IMR-90 (cell line): ENCODE measurements around the gene KCTD12. TPM values are rescaled to one million over a fixed set of nuclear protein-coding genes. Genes with fewer than 3 reads are reported as not detected.

ENCODE experiments used
- ATAC-seq: fragments of 200-7000 bp; cut with Tn5 transposase; 2 replicates; pipeline ENCODE4 v1.9.1; 2020; ENCODE audit warnings: low read depth, mild to moderate bottlenecking, moderate library complexity
- BruUV-seq: library from RNA; stranded (reverse); fragments of 400-500 nt; replicated peaks from 2 replicates; lab custom pipeline; 2021; lab: Mats Ljungman, UMichigan
- CTCF ChIA-PET: fragments of 300-600 bp; formaldehyde crosslinking; extraction: SDS; loops from one replicate; lab custom pipeline; 2021; ENCODE audit warnings: antibody characterized with exemption; lab: Yijun Ruan, JAX
- POLR2A ChIA-PET: fragments of 300-600 bp; sonication (Branson Sonifier 250); formaldehyde crosslinking; loops from one replicate; lab custom pipeline; 2022; ENCODE audit warnings: antibody characterized with exemption; ENCODE audit not compliant: unreplicated experiment; lab: Charles Lee
- DNase-seq: peaks from one replicate; pipeline ENCODE4 v3.0.0; 2013
- H2AFZ ChIP-seq: replicated peaks from 2 replicates; pipeline ENCODE3; 2013; ENCODE audit warnings: low read length, mild to moderate bottlenecking; ENCODE audit not compliant: poor library complexity
- H2AK5ac ChIP-seq: 2 replicates; pipeline ENCODE4 v1.6.1; 2013; ENCODE audit warnings: low read depth, low read length, inconsistent platforms
- H2AK9ac ChIP-seq: replicated peaks from 2 replicates; pipeline ENCODE3; 2013; ENCODE audit warnings: mild to moderate bottlenecking, low read depth, low read length, moderate library complexity; ENCODE audit not compliant: poor library complexity
- H2BK120ac ChIP-seq: 2 replicates; pipeline ENCODE4 v1.6.1; 2013; ENCODE audit warnings: low read depth, low read length, inconsistent platforms
- H2BK15ac ChIP-seq: 3 replicates; pipeline ENCODE4 v1.6.1; 2013; ENCODE audit warnings: low read depth, low read length, inconsistent platforms
- H2BK20ac ChIP-seq: 2 replicates; pipeline ENCODE4 v1.6.1; 2013; ENCODE audit warnings: low read depth, mild to moderate bottlenecking, inconsistent platforms, low read length, moderate library complexity
- H2BK5ac ChIP-seq: 2 replicates; pipeline ENCODE4 v1.6.1; 2013; ENCODE audit warnings: mild to moderate bottlenecking, low read depth, low read length, inconsistent platforms; ENCODE audit not compliant: poor library complexity, severe bottlenecking
- H3K14ac ChIP-seq: replicated peaks from 2 replicates; pipeline ENCODE4 v1.6.1; 2013; ENCODE audit warnings: low read depth, low read length, inconsistent platforms
- H3K18ac ChIP-seq: 2 replicates; pipeline ENCODE4 v1.6.1; 2013; ENCODE audit warnings: low read depth, low read length, control low read depth
- H3K23ac ChIP-seq: 2 replicates; pipeline ENCODE4 v1.6.1; 2013; ENCODE audit warnings: low read depth, low read length, inconsistent platforms
- H3K27ac ChIP-seq: 2 replicates; pipeline ENCODE4 v1.5.1; 2013; ENCODE audit warnings: mild to moderate bottlenecking, control low read depth, low read length; ENCODE audit not compliant: insufficient read depth
- H3K27me3 ChIP-seq: 2 replicates; pipeline ENCODE4 v1.6.1; 2013; ENCODE audit warnings: low read length; ENCODE audit not compliant: control insufficient read depth, insufficient read depth
- H3K36me3 ChIP-seq: 2 replicates; pipeline ENCODE4 v1.6.1; 2013; ENCODE audit warnings: low read length, mixed read lengths; ENCODE audit not compliant: control insufficient read depth, insufficient read depth
- H3K4ac ChIP-seq: 2 replicates; pipeline ENCODE4 v1.6.1; 2013; ENCODE audit warnings: low read depth, low read length, inconsistent platforms
- H3K4me1 ChIP-seq: 2 replicates; pipeline ENCODE4 v1.6.1; 2013; ENCODE audit warnings: low read length, mixed read lengths; ENCODE audit not compliant: control insufficient read depth, insufficient read depth
- H3K4me2 ChIP-seq: 2 replicates; pipeline ENCODE4 v1.6.1; 2013; ENCODE audit warnings: low read depth, mild to moderate bottlenecking, control low read depth, low read length, moderate library complexity
- H3K4me3 ChIP-seq: 2 replicates; pipeline ENCODE4 v1.5.1; 2013; ENCODE audit warnings: low read depth, mild to moderate bottlenecking, control low read depth, low read length, moderate library complexity; ENCODE audit not compliant: insufficient read depth
- H3K56ac ChIP-seq: 2 replicates; pipeline ENCODE4 v1.6.1; 2013; ENCODE audit warnings: low read length, inconsistent platforms; ENCODE audit not compliant: insufficient read depth; ENCODE audit errors: extremely low read depth
- H3K79me1 ChIP-seq, 2 experiments: 2 replicates each; pipeline ENCODE4 v1.6.1; 2013; ENCODE audit warnings: low read length in 2 of 2, inconsistent platforms in 1 of 2, low read depth in 1 of 2
- H3K9ac ChIP-seq: 2 replicates; pipeline ENCODE4 v1.6.1; 2013; ENCODE audit warnings: low read depth, low read length, control low read depth
- H3K9me1 ChIP-seq: 2 replicates; pipeline ENCODE4 v1.6.1; 2013; ENCODE audit warnings: low read length, inconsistent platforms; ENCODE audit not compliant: insufficient read depth
- H3K9me3 ChIP-seq: 2 replicates; pipeline ENCODE4 v1.6.1; 2013; ENCODE audit warnings: low read length; ENCODE audit not compliant: control insufficient read depth, insufficient read depth
- H4K20me1 ChIP-seq: 2 replicates; pipeline ENCODE4 v1.6.1; 2013; ENCODE audit warnings: low read length, inconsistent platforms; ENCODE audit not compliant: insufficient read depth
- H4K5ac ChIP-seq: 2 replicates; pipeline ENCODE4 v1.6.1; 2013; ENCODE audit warnings: mild to moderate bottlenecking, low read depth, low read length, control low read depth
- H4K8ac ChIP-seq, 2 experiments: 2 replicates each; pipeline ENCODE4 v1.6.1; 2013; ENCODE audit warnings: low read depth in 2 of 2, low read length in 2 of 2, control low read depth in 1 of 2, inconsistent platforms in 1 of 2
- H4K91ac ChIP-seq: 2 replicates; pipeline ENCODE4 v1.6.1; 2013; ENCODE audit warnings: low read depth, low read length, inconsistent platforms; ENCODE audit not compliant: insufficient read depth
- CEBPB ChIP-seq: IDR thresholded peaks from 2 replicates; pipeline ENCODE4 v1.6.1; 2012; ENCODE audit warnings: low read depth, low read length, improper control_type of control experiment
- CHD1 ChIP-seq: IDR thresholded peaks from 2 replicates; pipeline ENCODE4 v1.6.1; 2012; ENCODE audit warnings: low read depth, low read length, improper control_type of control experiment
- CTCF ChIP-seq: conservative IDR thresholded peaks from 2 replicates; pipeline ENCODE4 v1.5.1; 2012; ENCODE audit warnings: mild to moderate bottlenecking, low read depth, low read length, improper control_type of control experiment
- FOS ChIP-seq: fragments of 150-350 bp; IDR thresholded peaks from 2 replicates; pipeline ENCODE4 v1.6.1; 2016; ENCODE audit warnings: low read depth, low read length
- MAFK ChIP-seq: IDR thresholded peaks from 2 replicates; pipeline ENCODE4 v1.6.1; 2012; ENCODE audit warnings: low read depth, low read length, improper control_type of control experiment
- MAZ ChIP-seq: IDR thresholded peaks from 2 replicates; pipeline ENCODE4 v1.6.1; 2012; ENCODE audit warnings: low read depth, mild to moderate bottlenecking, low read length, improper control_type of control experiment, moderate library complexity, borderline replicate concordance
- MXI1 ChIP-seq: IDR thresholded peaks from 2 replicates; pipeline ENCODE4 v1.6.1; 2012; ENCODE audit warnings: low read depth, mild to moderate bottlenecking, low read length, moderate library complexity, borderline replicate concordance
- POLR2A ChIP-seq: IDR thresholded peaks from 2 replicates; pipeline ENCODE4 v1.6.1; 2012; ENCODE audit warnings: mild to moderate bottlenecking, low read depth, low read length
- RAD21 ChIP-seq: IDR thresholded peaks from 2 replicates; pipeline ENCODE4 v1.6.1; 2012; ENCODE audit warnings: low read length, improper control_type of control experiment
- RCOR1 ChIP-seq: IDR thresholded peaks from 2 replicates; pipeline ENCODE4 v1.6.1; 2012; ENCODE audit warnings: mild to moderate bottlenecking, low read length, improper control_type of control experiment; ENCODE audit not compliant: insufficient replicate concordance
- RFX5 ChIP-seq: IDR thresholded peaks from 2 replicates; pipeline ENCODE4 v1.8.0; 2012; ENCODE audit warnings: low read depth, mild to moderate bottlenecking, low read length, moderate library complexity
- SMC3 ChIP-seq: fragments of 150-350 bp; IDR thresholded peaks from 2 replicates; pipeline ENCODE4 v1.6.1; 2016; ENCODE audit warnings: low read depth, mild to moderate bottlenecking, antibody characterized with exemption, low read length, moderate library complexity
- USF2 ChIP-seq: fragments of 150-350 bp; IDR thresholded peaks from 2 replicates; pipeline ENCODE4 v1.6.1; 2017; ENCODE audit warnings: mild to moderate bottlenecking, antibody characterized with exemption, low read length, low read depth
- WGBS, 2 experiments: methylation state at CpG; one replicate each; pipeline versions ENCODE4 v1.1.5 to v1.1.7; 2013; ENCODE audit warnings: missing lambda C conversion rate in 2 of 2; ENCODE audit not compliant: insufficient read length in 1 of 2; ENCODE audit errors: extremely low coverage in 2 of 2; 5-methylcytosine and 5-hydroxymethylcytosine counted together
- dilution Hi-C: fragments of 300-500 bp; cut with HindIII; formaldehyde crosslinking; loops from one replicate; pipeline ENCODE4 v1.14.3; 2018; ENCODE audit warnings: low sequenced_read_pairs; ENCODE audit not compliant: unreplicated experiment
- in situ Hi-C: fragments of 300-500 bp; cut with MboI; formaldehyde crosslinking; loops from 3 replicates; pipeline ENCODE4 v1.14.3; 2019; ENCODE audit warnings: low sequenced_read_pairs, inconsistent platforms, mixed read lengths
- intact Hi-C: fragments of 100-400 bp; cut with micrococcal nuclease; formaldehyde crosslinking; loops from 2 replicates; pipeline ENCODE4 v1.10.0; 2022
- polyA plus RNA-seq, 3 experiments: library from polyadenylated mRNA; depleted of rRNA; stranded (reverse); fragments of >200 nt; gene quantifications; 2 replicates each; pipeline ENCODE4 v1.2.3, GENCODE V29; 2012; ENCODE audit warnings: low replicate concordance in 1 of 3
- total RNA-seq: library from RNA; depleted of rRNA; stranded (reverse); fragments of >200 nt; gene quantifications from 2 replicates; pipeline ENCODE4 v1.2.3, GENCODE V29; 2012

KCTD12 gene
- total and polyA plus RNA-seq, 2 of the 4 experiments (the other 2 are of a cell fraction), result 1.8 to 1.9 TPM

GRCh38 chr13:76913898-76914297 is 27.7 kb upstream of the KCTD12 start:
- BruUV-seq, result no TSS peak
- no peaks in the 10 kb centered on the region for H3K36me3 ChIP-seq
- H3K9me3 ChIP-seq, result no peaks in the 10 kb centered on the region
- ChIA-PET POLR2A (no interaction called here), CTCF (no interaction called here)
- in situ Hi-C loops, result loop anchor here (25.0 kb wide), 2 partner anchors 427 to 1227 kb away; no protein-coding TSS in a partner anchor
- no peak overlapping the region for H2BK5ac ChIP-seq
- H2AK9ac ChIP-seq, result no peak overlapping the region
- no peaks in the 10 kb centered on the region for H4K20me1 ChIP-seq
- no peak for DNase-seq
- H3K18ac ChIP-seq, result no peak overlapping the region
- ATAC-seq, result no peak
- no peak overlapping the region for H3K4me2 ChIP-seq
- no peak overlapping the region for H3K23ac ChIP-seq
- no peak overlapping the region for H3K9ac ChIP-seq
- no peak overlapping the region for H4K5ac ChIP-seq
- no peak overlapping the region for H2AK5ac ChIP-seq
- peaks cover 4% of the 10 kb centered on the region; the same call in 1 of the 2 replicates for H3K4me1 ChIP-seq
- H3K56ac ChIP-seq, result no peak overlapping the region
- H3K9me1 ChIP-seq, result no peaks in the 10 kb centered on the region
- H4K91ac ChIP-seq, result no peak overlapping the region
- H3K27me3 ChIP-seq, result peaks cover 10% of the 10 kb centered on the region
- H3K79me1 ChIP-seq, result no peaks in the 10 kb centered on the region
- no peak overlapping the region for H2AFZ ChIP-seq
- no peak overlapping the region for H3K27ac ChIP-seq
- H3K14ac ChIP-seq, result no peak overlapping the region
- H4K8ac ChIP-seq, result no peak overlapping the region
- intact Hi-C loops, result no loop called here
- no peak overlapping the region for H2BK15ac ChIP-seq
- H3K4me3 ChIP-seq, result no peak overlapping the region
- no peak for TF ChIP-seq USF2
- no peak for TF ChIP-seq RAD21
- TF ChIP-seq RCOR1, result no peak
- no peak for TF ChIP-seq MXI1
- no peak for TF ChIP-seq POLR2A
- no peak for TF ChIP-seq CEBPB
- TF ChIP-seq CTCF, result no peak
- TF ChIP-seq CHD1, result no peak
- TF ChIP-seq RFX5, result no peak
- TF ChIP-seq MAZ, result no peak
- TF ChIP-seq MAFK, result no peak
- TF ChIP-seq FOS, result no peak
- no peak for TF ChIP-seq SMC3
- no peak overlapping the region for H2BK120ac ChIP-seq
- no peak overlapping the region for H3K4ac ChIP-seq
- no peak overlapping the region for H2BK20ac ChIP-seq
- dilution Hi-C loops, result no loop called here
- no CpG with 5 or more reads among the region's 4 CpGs for WGBS, 2 experiments
